Eye (tissue), 1 donor: Measurements from ENCODE around the gene LRRN2.
"Not testable (repeated sequence)": the region's sequence is repeated elsewhere in the genome, so short reads cannot be mapped to it uniquely, and the experiment has no call there.

Experiments
- DNase-seq: peaks from one replicate; pipeline ENCODE4 v3.0.0-alpha.2; 2015

Gene LRRN2

GRCh38 chr1:204571128-204571527 lies 114.4 kb downstream of the LRRN2 start:
- no peak for DNase-seq

- DNase-seq: not testable (repeated sequence)
Observed at GRCh38 chr1:204570021-204570420, 115.5 kb downstream of the LRRN2 start.

GRCh38 chr1:204569478-204569877 lies 116.1 kb downstream of the LRRN2 start:
- DNase-seq: no peak

- DNase-seq: peak; percentile 46
Observed at GRCh38 chr1:204568576-204569315, 116.8 kb downstream of the LRRN2 start.
